Measurements from ENCODE around the gene NGRN.
A peak's percentile ranks its signal among the peaks of the same experiment; 100 is the strongest.

DNA sequence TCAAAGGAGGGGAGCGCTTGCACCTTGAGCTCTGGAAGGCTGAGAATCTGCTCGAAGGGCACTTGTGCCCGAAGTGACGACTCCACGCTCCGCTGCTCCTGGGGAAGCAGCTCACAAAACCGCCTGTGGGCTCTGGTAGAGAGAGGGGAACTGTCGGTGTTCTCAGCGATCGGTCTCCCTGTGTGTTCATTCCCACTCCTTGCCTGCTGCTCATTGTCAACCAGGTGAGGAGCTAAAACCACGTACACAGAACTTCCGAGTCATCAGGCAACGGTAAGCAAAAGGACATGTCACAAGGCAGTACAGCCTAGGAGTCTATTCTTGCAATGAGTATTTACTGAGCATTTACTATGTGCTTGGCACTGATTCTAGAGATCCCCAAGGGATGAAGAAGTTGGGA lies 33.3 kb upstream of the NGRN start:
- TF ChIP-seq SIN3A (IDR thresholded peaks at IDR 0.05; ENCODE audit: borderline replicate concordance, insufficient read depth, low read depth, low read length), result peak; percentile 84; the same call in 1 of the 2 replicates
- TF ChIP-seq, protein P1, sequence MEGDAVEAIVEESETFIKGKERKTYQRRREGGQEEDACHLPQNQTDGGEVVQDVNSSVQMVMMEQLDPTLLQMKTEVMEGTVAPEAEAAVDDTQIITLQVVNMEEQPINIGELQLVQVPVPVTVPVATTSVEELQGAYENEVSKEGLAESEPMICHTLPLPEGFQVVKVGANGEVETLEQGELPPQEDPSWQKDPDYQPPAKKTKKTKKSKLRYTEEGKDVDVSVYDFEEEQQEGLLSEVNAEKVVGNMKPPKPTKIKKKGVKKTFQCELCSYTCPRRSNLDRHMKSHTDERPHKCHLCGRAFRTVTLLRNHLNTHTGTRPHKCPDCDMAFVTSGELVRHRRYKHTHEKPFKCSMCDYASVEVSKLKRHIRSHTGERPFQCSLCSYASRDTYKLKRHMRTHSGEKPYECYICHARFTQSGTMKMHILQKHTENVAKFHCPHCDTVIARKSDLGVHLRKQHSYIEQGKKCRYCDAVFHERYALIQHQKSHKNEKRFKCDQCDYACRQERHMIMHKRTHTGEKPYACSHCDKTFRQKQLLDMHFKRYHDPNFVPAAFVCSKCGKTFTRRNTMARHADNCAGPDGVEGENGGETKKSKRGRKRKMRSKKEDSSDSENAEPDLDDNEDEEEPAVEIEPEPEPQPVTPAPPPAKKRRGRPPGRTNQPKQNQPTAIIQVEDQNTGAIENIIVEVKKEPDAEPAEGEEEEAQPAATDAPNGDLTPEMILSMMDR (IDR thresholded peaks at IDR 0.05), result no peak
- TF ChIP-seq POLR2AphosphoS5 (IDR thresholded peaks at IDR 0.05; ENCODE audit: low read depth, low read length), result peak; percentile 67
- TF ChIP-seq, protein P2, sequence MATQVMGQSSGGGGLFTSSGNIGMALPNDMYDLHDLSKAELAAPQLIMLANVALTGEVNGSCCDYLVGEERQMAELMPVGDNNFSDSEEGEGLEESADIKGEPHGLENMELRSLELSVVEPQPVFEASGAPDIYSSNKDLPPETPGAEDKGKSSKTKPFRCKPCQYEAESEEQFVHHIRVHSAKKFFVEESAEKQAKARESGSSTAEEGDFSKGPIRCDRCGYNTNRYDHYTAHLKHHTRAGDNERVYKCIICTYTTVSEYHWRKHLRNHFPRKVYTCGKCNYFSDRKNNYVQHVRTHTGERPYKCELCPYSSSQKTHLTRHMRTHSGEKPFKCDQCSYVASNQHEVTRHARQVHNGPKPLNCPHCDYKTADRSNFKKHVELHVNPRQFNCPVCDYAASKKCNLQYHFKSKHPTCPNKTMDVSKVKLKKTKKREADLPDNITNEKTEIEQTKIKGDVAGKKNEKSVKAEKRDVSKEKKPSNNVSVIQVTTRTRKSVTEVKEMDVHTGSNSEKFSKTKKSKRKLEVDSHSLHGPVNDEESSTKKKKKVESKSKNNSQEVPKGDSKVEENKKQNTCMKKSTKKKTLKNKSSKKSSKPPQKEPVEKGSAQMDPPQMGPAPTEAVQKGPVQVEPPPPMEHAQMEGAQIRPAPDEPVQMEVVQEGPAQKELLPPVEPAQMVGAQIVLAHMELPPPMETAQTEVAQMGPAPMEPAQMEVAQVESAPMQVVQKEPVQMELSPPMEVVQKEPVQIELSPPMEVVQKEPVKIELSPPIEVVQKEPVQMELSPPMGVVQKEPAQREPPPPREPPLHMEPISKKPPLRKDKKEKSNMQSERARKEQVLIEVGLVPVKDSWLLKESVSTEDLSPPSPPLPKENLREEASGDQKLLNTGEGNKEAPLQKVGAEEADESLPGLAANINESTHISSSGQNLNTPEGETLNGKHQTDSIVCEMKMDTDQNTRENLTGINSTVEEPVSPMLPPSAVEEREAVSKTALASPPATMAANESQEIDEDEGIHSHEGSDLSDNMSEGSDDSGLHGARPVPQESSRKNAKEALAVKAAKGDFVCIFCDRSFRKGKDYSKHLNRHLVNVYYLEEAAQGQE (IDR thresholded peaks at IDR 0.05; ENCODE audit: insufficient read depth in 1 of 2, low read depth in 2 of 2, low read length in 1 of 2), result no peak
- TF ChIP-seq TCF7L2 (IDR thresholded peaks at IDR 0.05; ENCODE audit: low read depth, low read length), result no peak

All from Panc1 (cell line).